ENCODE measurements around the gene DOCK4. TPM values are rescaled to one million over a fixed set of nuclear protein-coding genes. Genes with fewer than 3 reads are reported as not detected.

DOCK4 gene
- total and polyA plus RNA-seq, 4 donors, result 7.2 to 48.9 (median 12.8) TPM

- peaks cover 12 to 36% (median 22%) of the 10 kb centered on the region in 4 donors for H3K36me3 ChIP-seq (ENCODE audit: control insufficient read depth in 4 of 4, insufficient read depth in 3 of 4, low read depth in 1 of 4, low read length in 3 of 4)
- no peak overlapping the region for H3K4me3 ChIP-seq (ENCODE audit: low read depth in 1 of 3, low read length in 3 of 3)
These were observed 338.8 kb downstream of the DOCK4 start for GRCh38 chr7:111867348-111867931.

GRCh38 chr7:111866787-111867186, 339.4 kb downstream of the DOCK4 start:
- no peak for TF ChIP-seq RXRA (IDR thresholded peaks at IDR 0.05)
- TF ChIP-seq ATF3 (IDR thresholded peaks at IDR 0.05), result no peak
- TF ChIP-seq ZBTB33 (IDR thresholded peaks at IDR 0.05), result no peak
- no peak for TF ChIP-seq SP1 (IDR thresholded peaks at IDR 0.05)
- no peak for TF ChIP-seq RAD21 (IDR thresholded peaks at IDR 0.05)
- TF ChIP-seq GABPA (IDR thresholded peaks at IDR 0.05 in 1 of 2, conservative IDR thresholded peaks at IDR 0.05 in 1 of 2), result no peak
- Histone ChIP-seq H3K4me1 (ENCODE audit: control insufficient read depth in 4 of 4, insufficient read depth in 4 of 4, low read length in 3 of 4) (no peaks in the 10 kb centered on the region), H3K4me3 (ENCODE audit: low read depth in 1 of 3, low read length in 3 of 3) (no peak overlapping the region), H3K27me3 (ENCODE audit: control insufficient read depth in 4 of 4, insufficient read depth in 4 of 4, low read length in 3 of 4) (no peaks in the 10 kb centered on the region), H3K9ac (ENCODE audit: low read depth in 1 of 2, low read length in 2 of 2) (no peak overlapping the region), H3K36me3 (ENCODE audit: control insufficient read depth in 4 of 4, insufficient read depth in 3 of 4, low read depth in 1 of 4, low read length in 3 of 4) (peaks cover 12 to 36% (median 22%) of the 10 kb centered on the region in 4 donors), H3K9me3 (ENCODE audit: control insufficient read depth in 4 of 4, low read length in 3 of 4) (no peaks in the 10 kb centered on the region), H3K27ac (ENCODE audit: low read depth in 1 of 2, low read length in 2 of 2) (no peak overlapping the region)
- no peak for DNase-seq (ENCODE audit: low spot score)
- 93% methylated on average over 2 of the region's 2 CpGs for WGBS

More at GRCh38 chr7:111867348-111867931, 338.8 kb downstream of the DOCK4 start:
- Histone ChIP-seq H3K9ac (ENCODE audit: low read depth in 1 of 2, low read length in 2 of 2) (no peak overlapping the region), H3K9me3 (ENCODE audit: control insufficient read depth in 4 of 4, low read length in 3 of 4) (no peaks in the 10 kb centered on the region), H3K4me1 (ENCODE audit: control insufficient read depth in 4 of 4, insufficient read depth in 4 of 4, low read length in 3 of 4) (no peaks in the 10 kb centered on the region), H3K27me3 (ENCODE audit: control insufficient read depth in 4 of 4, insufficient read depth in 4 of 4, low read length in 3 of 4) (no peaks in the 10 kb centered on the region), H3K27ac (ENCODE audit: low read depth in 1 of 2, low read length in 2 of 2) (no peak overlapping the region)
- 88% methylated on average over 5 of the region's 5 CpGs for WGBS
- no peak for TF ChIP-seq REST (IDR thresholded peaks at IDR 0.05)
- TF ChIP-seq MAX (IDR thresholded peaks at IDR 0.05), result no peak
- TF ChIP-seq HNF4G (IDR thresholded peaks at IDR 0.05), result no peak
- no peak for TF ChIP-seq FOXA2 (IDR thresholded peaks at IDR 0.05)
- TF ChIP-seq JUND (IDR thresholded peaks at IDR 0.05), result no peak
- no peak for TF ChIP-seq EGR1 (IDR thresholded peaks at IDR 0.05; ENCODE audit: low read depth in 2 of 2)
- no peak for TF ChIP-seq RAD21 (IDR thresholded peaks at IDR 0.05)
- TF ChIP-seq NR2F2 (IDR thresholded peaks at IDR 0.05), result no peak
- no peak for DNase-seq (ENCODE audit: low spot score)

Measured in liver (tissue), 9 donors.